ENCODE results near the gene SLC35D1. TPM values are rescaled to one million over a fixed set of nuclear protein-coding genes. Genes with fewer than 3 reads are reported as not detected.

The SLC35D1 gene
- total and polyA plus RNA-seq, 9 of the 15 experiments (the other 6 are each of a cell fraction or from before 2014, with no cell fraction given): 2.3 to 10.4 (median 6.4) TPM

GRCh38 chr1:67040405-67040804 is 13.5 kb downstream of the SLC35D1 start:
- in situ Hi-C loops (cut with MboI) (no loop called here), intact Hi-C loops (cut with micrococcal nuclease) (no loop called here)
- Histone ChIP-seq H3K36me3 (ENCODE audit: control insufficient read depth, insufficient read depth, low read length) (peaks cover 77% of the 10 kb centered on the region), H2AFZ (ENCODE audit: low read depth, low read length) (no peak overlapping the region), H3K27ac (ENCODE audit: extremely low read depth, low read depth, low read length) (no peak overlapping the region), H3K9ac (ENCODE audit: insufficient read depth in 1 of 2, low read depth in 2 of 2, low read length in 2 of 2) (no peak overlapping the region), H3K4me3 (no peak overlapping the region), H3K27me3 (ENCODE audit: control insufficient read depth in 2 of 2, insufficient read depth in 2 of 2, low read length in 2 of 2) (no peaks in the 10 kb centered on the region), H3K9me3 (replicated peaks; ENCODE audit: control insufficient read depth, insufficient read depth, low read depth, low read length) (no peaks in the 10 kb centered on the region; the same call in 1 of the 2 replicates), H3K79me2 (ENCODE audit: control insufficient read depth, insufficient read depth, low read length) (no peaks in the 10 kb centered on the region), H3K4me2 (ENCODE audit: insufficient read depth, low read length) (no peak overlapping the region), H4K20me1 (replicated peaks; ENCODE audit: control insufficient read depth, insufficient read depth, low read length) (no peaks in the 10 kb centered on the region), H3K9me1 (ENCODE audit: control insufficient read depth, insufficient read depth, low read length) (no peaks in the 10 kb centered on the region), H3K4me1 (replicated peaks in 1 of 2; ENCODE audit: control insufficient read depth in 2 of 2, insufficient read depth in 2 of 2, low read length in 2 of 2) (no peaks in the 10 kb centered on the region)
- ATAC-seq: no peak
- TF ChIP-seq CGGBP1 (CRISPR knock-in tag; IDR thresholded peaks at IDR 0.05): no peak
- TF ChIP-seq KHSRP (IDR thresholded peaks at IDR 0.05): no peak
- TF ChIP-seq ZNF79 (CRISPR knock-in tag; IDR thresholded peaks at IDR 0.05; ENCODE audit: low read depth): no peak
- TF ChIP-seq BHLHE40 (IDR thresholded peaks at IDR 0.05; ENCODE audit: low read length): no peak
- TF ChIP-seq KLF16 (IDR thresholded peaks at IDR 0.05): no peak
- TF ChIP-seq TAF1 (IDR thresholded peaks at IDR 0.05; ENCODE audit: control insufficient read depth, extremely low read depth, insufficient read depth, low read length, severe bottlenecking): no peak
- no peak for TF ChIP-seq JUND (IDR thresholded peaks at IDR 0.05; ENCODE audit: borderline replicate concordance, low read depth, low read length)
- TF ChIP-seq JUND (tag; IDR thresholded peaks at IDR 0.05; ENCODE audit: borderline replicate concordance, low read depth, low read length): no peak
- no peak for TF ChIP-seq ZBTB33 (CRISPR knock-in tag; IDR thresholded peaks at IDR 0.05)
- TF ChIP-seq ZNF445 (CRISPR knock-in tag; IDR thresholded peaks at IDR 0.05; ENCODE audit: low read depth): no peak
- TF ChIP-seq ZBTB5 (IDR thresholded peaks at IDR 0.05): no peak
- no peak for TF ChIP-seq ZBTB11 (CRISPR knock-in tag; IDR thresholded peaks at IDR 0.05)
- TF ChIP-seq ESRRA (IDR thresholded peaks at IDR 0.05; ENCODE audit: borderline replicate concordance, low read depth): no peak
- BruUV-seq (replicated peaks): no TSS peak
- 94% methylated on average over 1 of the region's 1 CpG for WGBS (ENCODE audit: insufficient coverage, low coverage, missing lambda C conversion rate)
- ChIA-PET POLR2A (interaction anchor here (1.0 kb wide), 1 partner anchor 14 kb away, joined by 3 read pairs; the partner anchor contains the start of gene SLC35D1), CTCF (ENCODE audit: low intra/inter-chr PET ratio) (no interaction called here)
- DNase-seq (ENCODE audit: extremely low read depth in 1 of 4, low spot score in 3 of 4): no peak
- no peak for FAIRE-seq
